Hematopoietic multipotent progenitor cell treated with erythropoietin and hydrocortisone succinate and interleukin-3 and kit ligand, for 4 days (in vitro differentiated cells): ENCODE measurements around the gene LRRC63.

ENCODE experiments used
- DNase-seq: peaks from one replicate; pipeline ENCODE4 v3.0.0-alpha.2; 2015

The LRRC63 gene

DNA sequence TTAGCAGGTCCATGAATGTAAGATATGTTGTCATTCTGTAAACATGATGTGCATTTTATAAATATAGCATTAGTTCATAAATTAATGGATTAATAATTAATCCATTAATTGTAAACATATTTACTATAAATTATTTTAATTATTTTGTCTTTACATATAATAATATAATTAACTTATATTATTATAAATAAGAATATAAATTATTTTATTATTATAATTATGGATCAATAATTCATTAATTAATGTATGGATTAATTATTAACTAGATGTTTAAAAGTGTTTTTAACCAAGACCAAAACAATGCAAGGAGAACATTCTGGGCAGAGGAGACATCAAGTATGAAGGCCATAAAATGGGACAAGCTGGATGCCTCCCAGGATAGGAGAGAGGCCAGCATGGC is 103.3 kb downstream of the LRRC63 start:
- DNase-seq, result no peak

DNA sequence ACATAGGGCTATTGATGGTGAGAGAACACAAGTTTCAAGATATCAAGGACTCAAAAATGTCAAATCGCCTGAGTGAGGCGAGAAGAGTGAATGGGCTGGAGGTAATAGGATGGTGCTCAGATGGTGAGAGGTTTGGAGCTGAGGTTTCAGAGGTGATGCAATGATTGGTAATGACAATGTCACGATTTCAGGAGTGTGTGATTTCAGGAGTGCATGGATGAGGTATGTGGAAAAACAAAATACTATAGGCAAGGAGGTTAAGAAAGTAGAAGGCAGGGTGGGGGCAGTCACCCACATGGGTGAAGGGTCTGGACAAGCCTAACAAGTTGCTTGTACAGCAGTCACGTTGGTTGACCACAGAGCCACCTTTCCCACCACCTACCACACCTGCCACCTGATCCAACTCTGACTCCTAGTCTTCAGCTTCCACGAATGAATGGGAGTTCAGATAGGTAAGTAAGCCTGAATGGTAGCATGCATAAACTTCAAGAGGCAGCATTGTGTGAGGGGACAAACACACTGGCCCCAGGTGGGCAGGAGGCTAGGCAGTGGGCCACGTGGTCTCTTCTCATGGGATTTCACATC is 103.9 kb downstream of the LRRC63 start:
- DNase-seq, result no peak

DNA sequence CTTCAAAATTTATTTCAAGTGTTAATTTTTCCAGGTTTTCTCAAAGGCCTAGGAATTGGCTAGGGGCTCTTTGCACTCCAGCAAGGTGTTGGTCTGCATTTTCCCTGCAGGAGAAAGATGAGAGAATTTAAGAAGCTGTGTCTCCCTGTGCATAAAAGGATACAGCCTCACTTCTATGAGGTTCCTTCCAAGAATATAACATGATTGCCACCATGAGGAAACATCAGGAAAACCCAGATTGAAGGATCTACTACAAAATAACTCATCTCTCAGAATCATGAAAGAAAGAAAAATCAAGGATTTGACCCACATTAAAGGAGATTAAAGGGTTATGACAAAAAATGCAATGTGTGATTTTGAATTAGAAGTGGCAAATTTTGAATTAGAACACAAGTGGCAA is 105.4 kb downstream of the LRRC63 start:
- peak; percentile 35 for DNase-seq

DNA sequence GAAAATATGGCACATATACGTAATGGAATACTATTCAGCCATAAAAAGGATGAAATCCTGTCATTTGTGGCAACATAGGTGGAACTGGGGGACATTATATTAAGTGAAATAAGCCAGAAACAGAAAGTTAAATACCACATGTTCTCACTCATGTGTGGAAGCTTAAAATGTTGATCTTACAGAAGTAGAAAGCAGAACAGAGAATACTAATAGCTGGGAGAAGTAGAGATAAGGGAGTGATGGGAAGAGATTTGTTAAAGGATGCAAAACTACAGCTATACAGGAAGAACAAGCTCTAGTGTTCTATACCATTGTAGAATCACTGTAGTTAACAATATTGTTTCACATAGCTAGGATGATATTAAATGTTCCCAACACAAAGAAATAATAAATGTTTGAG is 107.3 kb downstream of the LRRC63 start:
- DNase-seq, result no peak

DNA sequence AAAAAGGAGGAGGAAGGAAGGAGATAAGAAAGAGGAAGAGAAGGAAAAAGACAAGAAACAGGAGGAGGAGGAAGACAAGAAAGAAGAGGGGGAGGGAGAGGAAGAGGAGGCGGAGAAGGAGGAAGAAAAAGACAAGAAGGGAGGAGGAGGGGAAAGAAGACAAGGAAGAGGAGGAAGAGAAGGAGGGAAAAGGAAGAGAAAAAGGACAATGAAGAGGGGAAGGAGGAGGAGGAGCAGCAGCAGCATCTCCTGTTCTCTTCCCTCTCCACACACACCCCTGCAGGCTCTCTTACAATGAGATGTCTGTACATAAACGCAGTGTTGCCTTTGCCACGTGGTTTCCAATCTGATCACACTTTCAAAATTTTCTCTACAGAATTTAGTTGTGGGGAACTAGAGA is 108.7 kb downstream of the LRRC63 start:
- DNase-seq, result no peak

DNA sequence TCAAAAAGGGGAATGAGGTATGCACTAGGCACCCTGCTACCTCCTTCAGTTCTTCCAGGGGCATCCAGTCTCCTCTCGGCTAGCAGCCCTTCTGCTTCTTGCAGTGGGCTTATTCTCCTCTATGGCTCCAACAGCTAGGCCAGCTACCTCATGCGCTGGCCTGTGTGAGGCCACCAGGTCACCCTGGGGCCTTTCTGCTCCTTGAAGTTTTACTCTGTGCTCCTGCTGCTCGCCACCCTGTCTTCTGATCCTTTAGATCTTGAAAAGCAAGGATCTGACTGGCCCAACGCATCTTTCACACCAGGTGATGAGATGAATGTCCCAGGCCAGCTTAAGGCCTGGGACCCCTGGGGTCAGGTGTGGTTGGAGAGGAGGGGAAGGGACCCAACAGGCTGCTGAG is 109.1 kb downstream of the LRRC63 start:
- DNase-seq, result no peak

DNA sequence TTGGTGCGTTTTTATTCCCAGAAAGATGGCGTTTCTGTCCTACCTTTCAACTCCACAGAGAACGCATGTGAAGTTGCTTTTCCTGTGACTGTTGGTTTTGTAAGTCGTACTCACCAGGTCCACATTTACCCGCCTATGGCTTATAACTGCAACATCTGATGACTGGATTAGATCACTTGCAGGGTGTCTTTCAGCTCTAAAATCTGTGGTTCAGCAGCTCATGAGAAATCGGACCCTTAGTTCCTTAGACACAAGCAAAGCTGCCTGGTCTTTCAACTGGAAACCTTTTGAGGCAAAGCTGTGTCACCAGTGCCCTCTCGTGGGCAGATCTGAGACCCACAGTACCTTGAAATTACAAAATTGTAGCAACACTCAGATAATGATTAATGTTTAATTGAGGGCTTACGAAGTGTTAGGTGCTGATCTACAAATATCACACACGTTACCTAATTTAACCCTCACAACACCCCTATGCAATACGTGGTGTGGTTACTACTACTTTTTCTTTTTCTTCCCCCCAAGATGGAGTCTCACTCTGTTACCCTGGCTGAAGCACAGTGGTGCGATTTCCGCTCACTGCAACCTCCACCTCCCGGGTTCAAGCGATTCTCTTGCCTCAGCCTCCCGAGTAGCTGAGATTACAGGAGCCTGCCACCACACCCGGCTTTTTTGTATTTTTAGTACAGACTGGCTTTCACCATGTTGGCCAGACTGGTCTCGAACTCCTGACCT is 109.9 kb downstream of the LRRC63 start:
- DNase-seq, result peak; percentile 89

DNA sequence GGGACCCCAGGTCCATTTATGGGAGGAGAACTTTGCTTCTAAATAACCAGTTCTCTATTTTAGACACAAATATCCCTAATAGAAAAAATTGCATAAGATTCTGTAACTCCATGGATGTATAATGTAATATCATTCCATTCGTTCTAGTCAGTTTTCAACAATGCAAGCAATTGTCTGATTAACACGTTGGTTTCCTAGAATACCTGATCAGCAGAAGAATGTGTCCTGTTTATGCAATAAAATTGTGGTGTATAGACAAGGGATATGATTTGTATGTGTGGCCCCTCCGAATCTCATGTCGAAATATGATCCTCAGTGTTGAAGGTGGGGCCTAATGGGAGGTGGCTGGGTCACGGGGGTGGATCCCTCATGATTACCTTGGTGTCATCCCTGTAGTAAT is 113.2 kb downstream of the LRRC63 start:
- DNase-seq, result no peak
